SK-N-SH treated with all-trans-retinoic acid at 6 μM for 48 hours (cell line): ENCODE measurements around the gene CNEP1R1.

Source experiments
- ARNTL ChIP-seq: fragments of 450-650 bp; formaldehyde crosslinking; IDR thresholded peaks from 2 replicates; pipeline ENCODE4 v1.5.0; 2020; ENCODE audit warnings: low read depth, mild to moderate bottlenecking, moderate library complexity, borderline replicate concordance
- CSDC2 ChIP-seq: fragments of 250-450 bp; sonication (Bioruptor Pico); IDR thresholded peaks from 2 replicates; pipeline ENCODE4 v1.5.0; 2020; ENCODE audit warnings: mild to moderate bottlenecking, moderate library complexity
- RARB ChIP-seq: fragments of 250-450 bp; sonication (Bioruptor Pico); IDR thresholded peaks from 2 replicates; pipeline ENCODE4 v1.8.0; 2021; ENCODE audit warnings: mild to moderate bottlenecking, moderate library complexity
- SNAI2 ChIP-seq: fragments of 250-450 bp; sonication (Bioruptor Pico); IDR thresholded peaks from 2 replicates; pipeline ENCODE4 v1.5.0; 2020; ENCODE audit warnings: mild to moderate bottlenecking, moderate library complexity
- TOX ChIP-seq: fragments of 250-450 bp; sonication (Bioruptor Pico); IDR thresholded peaks from 2 replicates; pipeline ENCODE4 v1.8.0; 2021; ENCODE audit warnings: mild to moderate bottlenecking, moderate library complexity, borderline replicate concordance
- ZC3H10 ChIP-seq: fragments of 250-450 bp; sonication (Bioruptor Pico); IDR thresholded peaks from 2 replicates; pipeline ENCODE4 v1.5.1; 2021; ENCODE audit warnings: mild to moderate bottlenecking, moderate library complexity
- ZFP3 ChIP-seq: fragments of 250-450 bp; sonication (Bioruptor Pico); IDR thresholded peaks from 2 replicates; pipeline ENCODE4 v1.5.0; 2020; ENCODE audit warnings: mild to moderate bottlenecking, moderate library complexity
- ZFP30 ChIP-seq: fragments of 450-650 bp; formaldehyde crosslinking; IDR thresholded peaks from 2 replicates; pipeline ENCODE4 v1.5.0; 2022; ENCODE audit warnings: mild to moderate bottlenecking, moderate library complexity
- ZNF565 ChIP-seq: fragments of 450-650 bp; formaldehyde crosslinking; conservative IDR thresholded peaks from 2 replicates; pipeline ENCODE4 v1.5.0; 2020; ENCODE audit warnings: low read depth, mild to moderate bottlenecking, moderate library complexity
- ZNF70 ChIP-seq: fragments of 450-650 bp; formaldehyde crosslinking; IDR thresholded peaks from 2 replicates; pipeline ENCODE4 v1.5.0; 2020; ENCODE audit warnings: mild to moderate bottlenecking, moderate library complexity
- ZNF8 ChIP-seq: fragments of 450-650 bp; formaldehyde crosslinking; IDR thresholded peaks from 2 replicates; pipeline ENCODE4 v1.5.0; 2020; ENCODE audit warnings: mild to moderate bottlenecking, moderate library complexity
- TF ChIP-seq, protein P1 (sequence below): fragments of 250-450 bp; sonication (Bioruptor Pico); IDR thresholded peaks from 2 replicates; pipeline ENCODE4 v1.8.0; 2020; ENCODE audit warnings: mild to moderate bottlenecking, moderate library complexity, borderline replicate concordance
- TF ChIP-seq, protein P2 (sequence below): fragments of 250-450 bp; sonication (Bioruptor Pico); IDR thresholded peaks from 2 replicates; pipeline ENCODE4 v1.5.1; 2021; ENCODE audit warnings: mild to moderate bottlenecking, moderate library complexity
- TF ChIP-seq, protein P3 (sequence below): fragments of 250-450 bp; sonication (Bioruptor Pico); IDR thresholded peaks from 2 replicates; pipeline ENCODE4 v1.8.0; 2021; ENCODE audit warnings: low read depth, mild to moderate bottlenecking, moderate library complexity, borderline replicate concordance

GRCh38 chr16:50059111-50059510 lies 34.1 kb downstream of the CNEP1R1 start:
- TF ChIP-seq, protein P1, sequence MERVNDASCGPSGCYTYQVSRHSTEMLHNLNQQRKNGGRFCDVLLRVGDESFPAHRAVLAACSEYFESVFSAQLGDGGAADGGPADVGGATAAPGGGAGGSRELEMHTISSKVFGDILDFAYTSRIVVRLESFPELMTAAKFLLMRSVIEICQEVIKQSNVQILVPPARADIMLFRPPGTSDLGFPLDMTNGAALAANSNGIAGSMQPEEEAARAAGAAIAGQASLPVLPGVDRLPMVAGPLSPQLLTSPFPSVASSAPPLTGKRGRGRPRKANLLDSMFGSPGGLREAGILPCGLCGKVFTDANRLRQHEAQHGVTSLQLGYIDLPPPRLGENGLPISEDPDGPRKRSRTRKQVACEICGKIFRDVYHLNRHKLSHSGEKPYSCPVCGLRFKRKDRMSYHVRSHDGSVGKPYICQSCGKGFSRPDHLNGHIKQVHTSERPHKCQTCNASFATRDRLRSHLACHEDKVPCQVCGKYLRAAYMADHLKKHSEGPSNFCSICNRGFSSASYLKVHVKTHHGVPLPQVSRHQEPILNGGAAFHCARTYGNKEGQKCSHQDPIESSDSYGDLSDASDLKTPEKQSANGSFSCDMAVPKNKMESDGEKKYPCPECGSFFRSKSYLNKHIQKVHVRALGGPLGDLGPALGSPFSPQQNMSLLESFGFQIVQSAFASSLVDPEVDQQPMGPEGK (CRISPR knock-in tag), result no peak
- TF ChIP-seq TOX, result no peak
- no peak for TF ChIP-seq CSDC2 (CRISPR knock-in tag)
- TF ChIP-seq ZFP3 (CRISPR knock-in tag), result no peak
- TF ChIP-seq ZNF565 (CRISPR knock-in tag), result no peak
- no peak for TF ChIP-seq ZFP30
- TF ChIP-seq ARNTL (CRISPR knock-in tag), result no peak
- no peak for TF ChIP-seq ZNF70
- TF ChIP-seq ZC3H10 (CRISPR knock-in tag), result no peak
- TF ChIP-seq, protein P2, sequence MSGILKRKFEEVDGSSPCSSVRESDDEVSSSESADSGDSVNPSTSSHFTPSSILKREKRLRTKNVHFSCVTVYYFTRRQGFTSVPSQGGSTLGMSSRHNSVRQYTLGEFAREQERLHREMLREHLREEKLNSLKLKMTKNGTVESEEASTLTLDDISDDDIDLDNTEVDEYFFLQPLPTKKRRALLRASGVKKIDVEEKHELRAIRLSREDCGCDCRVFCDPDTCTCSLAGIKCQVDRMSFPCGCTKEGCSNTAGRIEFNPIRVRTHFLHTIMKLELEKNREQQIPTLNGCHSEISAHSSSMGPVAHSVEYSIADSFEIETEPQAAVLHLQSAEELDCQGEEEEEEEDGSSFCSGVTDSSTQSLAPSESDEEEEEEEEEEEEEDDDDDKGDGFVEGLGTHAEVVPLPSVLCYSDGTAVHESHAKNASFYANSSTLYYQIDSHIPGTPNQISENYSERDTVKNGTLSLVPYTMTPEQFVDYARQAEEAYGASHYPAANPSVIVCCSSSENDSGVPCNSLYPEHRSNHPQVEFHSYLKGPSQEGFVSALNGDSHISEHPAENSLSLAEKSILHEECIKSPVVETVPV (CRISPR knock-in tag), result no peak
- no peak for TF ChIP-seq RARB (CRISPR knock-in tag)
- TF ChIP-seq, protein P3, sequence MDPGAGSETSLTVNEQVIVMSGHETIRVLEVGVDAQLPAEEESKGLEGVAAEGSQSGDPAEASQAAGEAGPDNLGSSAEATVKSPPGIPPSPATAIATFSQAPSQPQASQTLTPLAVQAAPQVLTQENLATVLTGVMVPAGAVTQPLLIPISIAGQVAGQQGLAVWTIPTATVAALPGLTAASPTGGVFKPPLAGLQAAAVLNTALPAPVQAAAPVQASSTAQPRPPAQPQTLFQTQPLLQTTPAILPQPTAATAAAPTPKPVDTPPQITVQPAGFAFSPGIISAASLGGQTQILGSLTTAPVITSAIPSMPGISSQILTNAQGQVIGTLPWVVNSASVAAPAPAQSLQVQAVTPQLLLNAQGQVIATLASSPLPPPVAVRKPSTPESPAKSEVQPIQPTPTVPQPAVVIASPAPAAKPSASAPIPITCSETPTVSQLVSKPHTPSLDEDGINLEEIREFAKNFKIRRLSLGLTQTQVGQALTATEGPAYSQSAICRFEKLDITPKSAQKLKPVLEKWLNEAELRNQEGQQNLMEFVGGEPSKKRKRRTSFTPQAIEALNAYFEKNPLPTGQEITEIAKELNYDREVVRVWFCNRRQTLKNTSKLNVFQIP (CRISPR knock-in tag), result no peak
- no peak for TF ChIP-seq ZNF8
- no peak for TF ChIP-seq SNAI2 (CRISPR knock-in tag)
